GM12878 (cell line): ENCODE results near the gene GTF2A1.

Experiments used
- HCFC1 ChIP-seq: fragments of 150-350 bp; IDR thresholded peaks from 2 replicates; pipeline ENCODE4 v1.6.1; 2014; ENCODE audit warnings: low read length
- NBN ChIP-seq: fragments of 450-650 bp; IDR thresholded peaks from 2 replicates; pipeline ENCODE4 v1.6.1; 2016
- TF ChIP-seq, protein P1 (sequence below): fragments of 150-350 bp; IDR thresholded peaks from 2 replicates; pipeline ENCODE4 v1.6.1; 2016; ENCODE audit warnings: low read depth, low read length

DNA sequence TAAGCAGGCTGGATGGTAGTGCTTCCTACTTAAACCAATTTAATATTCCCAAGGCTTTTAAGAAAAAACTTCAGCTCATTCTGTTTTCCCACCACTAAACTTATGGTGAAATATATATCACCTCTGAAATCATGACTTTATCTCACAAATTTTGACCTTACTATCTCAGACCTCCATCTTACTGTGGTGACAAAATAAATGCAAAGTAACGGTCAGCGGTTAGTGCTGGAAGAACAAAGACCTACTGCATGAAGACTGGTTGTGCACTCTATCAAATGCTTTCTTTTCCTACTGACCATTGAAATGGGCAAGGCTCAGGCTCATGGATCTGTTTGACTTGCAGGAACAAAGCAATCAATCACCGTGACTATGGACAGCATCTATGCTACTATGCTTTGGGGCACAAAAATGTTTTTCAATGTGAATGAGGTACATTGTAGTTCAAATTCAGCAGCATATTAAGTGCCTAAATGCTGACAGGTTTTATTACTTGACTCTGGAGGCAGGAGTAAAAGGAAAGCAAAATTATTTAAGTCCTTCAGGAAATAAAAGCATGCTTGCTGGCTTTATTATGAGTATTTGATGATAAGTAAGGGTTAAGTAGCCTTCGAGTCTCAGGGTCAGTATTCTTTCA is 43.1 kb upstream of the GTF2A1 start:
- TF ChIP-seq NBN: no peak
- TF ChIP-seq HCFC1: no peak
- TF ChIP-seq, protein P1, sequence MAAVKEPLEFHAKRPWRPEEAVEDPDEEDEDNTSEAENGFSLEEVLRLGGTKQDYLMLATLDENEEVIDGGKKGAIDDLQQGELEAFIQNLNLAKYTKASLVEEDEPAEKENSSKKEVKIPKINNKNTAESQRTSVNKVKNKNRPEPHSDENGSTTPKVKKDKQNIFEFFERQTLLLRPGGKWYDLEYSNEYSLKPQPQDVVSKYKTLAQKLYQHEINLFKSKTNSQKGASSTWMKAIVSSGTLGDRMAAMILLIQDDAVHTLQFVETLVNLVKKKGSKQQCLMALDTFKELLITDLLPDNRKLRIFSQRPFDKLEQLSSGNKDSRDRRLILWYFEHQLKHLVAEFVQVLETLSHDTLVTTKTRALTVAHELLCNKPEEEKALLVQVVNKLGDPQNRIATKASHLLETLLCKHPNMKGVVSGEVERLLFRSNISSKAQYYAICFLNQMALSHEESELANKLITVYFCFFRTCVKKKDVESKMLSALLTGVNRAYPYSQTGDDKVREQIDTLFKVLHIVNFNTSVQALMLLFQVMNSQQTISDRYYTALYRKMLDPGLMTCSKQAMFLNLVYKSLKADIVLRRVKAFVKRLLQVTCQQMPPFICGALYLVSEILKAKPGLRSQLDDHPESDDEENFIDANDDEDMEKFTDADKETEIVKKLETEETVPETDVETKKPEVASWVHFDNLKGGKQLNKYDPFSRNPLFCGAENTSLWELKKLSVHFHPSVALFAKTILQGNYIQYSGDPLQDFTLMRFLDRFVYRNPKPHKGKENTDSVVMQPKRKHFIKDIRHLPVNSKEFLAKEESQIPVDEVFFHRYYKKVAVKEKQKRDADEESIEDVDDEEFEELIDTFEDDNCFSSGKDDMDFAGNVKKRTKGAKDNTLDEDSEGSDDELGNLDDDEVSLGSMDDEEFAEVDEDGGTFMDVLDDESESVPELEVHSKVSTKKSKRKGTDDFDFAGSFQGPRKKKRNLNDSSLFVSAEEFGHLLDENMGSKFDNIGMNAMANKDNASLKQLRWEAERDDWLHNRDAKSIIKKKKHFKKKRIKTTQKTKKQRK: no peak
